Measurements from ENCODE around the gene PRRC2A. TPM values are rescaled to one million over a fixed set of nuclear protein-coding genes. Genes with fewer than 3 reads are reported as not detected.
A peak's percentile ranks its signal among the peaks of the same experiment; 100 is the strongest.

The PRRC2A gene
- polyA plus RNA-seq, 1 donor = 133 TPM

- peak; percentile 95 for DNase-seq (ENCODE audit: low read depth)
Observed at GRCh38 chr6:31665501-31666336, 45.2 kb downstream of the PRRC2A start, which contains the start of gene CSNK2B. TSS of gene CSNK2B (plus strand) at chr6:31666080. CDS start at chr6:31666832, 752 bp downstream.

GRCh38 chr6:31666337-31666965 is 45.9 kb downstream of the PRRC2A start:
- DNase-seq (ENCODE audit: low read depth) = no peak

- DNase-seq (ENCODE audit: low read depth) = no peak
Observed at GRCh38 chr6:31669676-31670075, 49.2 kb downstream of the PRRC2A start, which contains the start of gene LY6G5B. TSS of gene LY6G5B (plus strand) at chr6:31669976. CDS start at chr6:31670951, 975 bp downstream.

DNA sequence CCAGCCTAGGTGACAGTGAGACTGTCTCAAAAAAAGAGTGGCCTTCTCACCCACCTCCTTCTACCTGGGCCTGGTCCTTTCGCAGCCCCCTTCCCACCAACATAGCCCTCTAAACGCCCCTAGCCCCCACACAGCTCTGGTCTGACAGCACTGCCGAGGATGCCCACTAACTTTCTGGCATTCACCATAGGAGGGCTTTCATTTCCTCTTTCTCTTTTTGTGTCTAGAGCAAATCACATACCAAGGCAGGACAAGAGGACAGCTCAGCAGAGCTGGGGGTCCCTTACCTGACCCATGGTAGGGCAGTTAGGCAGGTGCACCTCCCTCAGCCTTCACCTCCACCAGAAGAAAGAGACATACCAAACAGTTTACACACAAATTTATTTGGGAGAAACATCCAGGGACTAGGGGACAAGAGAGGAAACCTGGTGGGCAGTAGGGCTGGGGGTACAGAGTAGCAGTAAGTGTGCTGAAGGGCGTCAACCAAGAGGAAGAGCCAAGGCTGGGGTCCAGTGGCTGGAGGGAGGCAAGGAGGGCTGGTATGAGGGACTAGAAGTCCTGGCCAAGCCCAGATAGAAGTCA is 55.9 kb downstream of the PRRC2A start:
- DNase-seq (ENCODE audit: low read depth) = no peak

GRCh38 chr6:31676904-31677303 is 56.4 kb downstream of the PRRC2A start:
- no peak for DNase-seq (ENCODE audit: low read depth)

- DNase-seq (ENCODE audit: low read depth) = no peak
Observed at GRCh38 chr6:31677955-31678354, 57.4 kb downstream of the PRRC2A start.

DNA sequence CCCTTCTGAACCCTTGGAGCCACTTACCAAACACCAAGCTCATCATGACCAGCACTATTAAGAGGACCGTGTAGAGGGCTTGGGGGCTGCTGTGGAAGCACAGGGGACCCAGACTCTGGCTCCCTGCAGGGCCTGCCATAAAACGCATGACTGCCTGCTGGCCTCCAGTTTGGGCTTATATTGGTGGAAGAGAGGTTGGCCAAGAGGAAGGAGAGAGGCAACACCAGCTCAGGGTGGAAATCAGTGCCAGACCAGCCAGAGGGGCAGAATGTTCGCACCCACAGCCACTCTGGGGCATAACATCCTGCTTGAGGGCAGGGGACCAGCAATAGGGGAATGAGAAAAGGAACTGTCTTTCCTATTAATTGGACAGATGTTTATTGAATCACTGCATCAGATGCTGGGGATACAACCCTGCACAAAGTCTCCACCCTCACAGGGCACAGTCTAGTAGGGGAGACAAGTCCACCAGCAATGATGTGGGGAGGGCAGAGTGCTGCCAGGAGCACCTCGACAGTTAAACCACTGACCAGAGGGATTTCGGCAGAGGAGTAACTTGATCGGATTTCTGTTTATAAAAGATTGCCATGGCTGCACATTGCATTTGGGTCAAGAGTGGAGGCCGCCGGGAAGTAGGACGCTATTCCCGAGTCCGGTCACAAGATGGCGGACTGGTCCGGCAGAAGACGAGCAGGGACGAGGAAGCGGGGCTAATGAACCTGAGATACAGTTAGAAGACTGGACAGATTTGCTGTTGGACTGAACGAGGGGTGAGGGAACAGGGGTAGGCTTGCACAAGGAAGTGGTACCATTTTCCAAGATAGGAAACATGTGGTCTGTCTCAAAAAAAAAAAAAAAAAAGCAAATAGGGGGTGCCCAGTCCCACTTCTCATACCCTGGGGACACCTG is 60.0 kb downstream of the PRRC2A start, which contains the start of gene LY6G5C:
Gene LY6G5C, minus strand, starts transcription at position 842 of the 909 bp plus-strand sequence. Its CDS starts 694 bp downstream, at position 148.
- peak; percentile 77 for DNase-seq (ENCODE audit: low read depth)

DNA sequence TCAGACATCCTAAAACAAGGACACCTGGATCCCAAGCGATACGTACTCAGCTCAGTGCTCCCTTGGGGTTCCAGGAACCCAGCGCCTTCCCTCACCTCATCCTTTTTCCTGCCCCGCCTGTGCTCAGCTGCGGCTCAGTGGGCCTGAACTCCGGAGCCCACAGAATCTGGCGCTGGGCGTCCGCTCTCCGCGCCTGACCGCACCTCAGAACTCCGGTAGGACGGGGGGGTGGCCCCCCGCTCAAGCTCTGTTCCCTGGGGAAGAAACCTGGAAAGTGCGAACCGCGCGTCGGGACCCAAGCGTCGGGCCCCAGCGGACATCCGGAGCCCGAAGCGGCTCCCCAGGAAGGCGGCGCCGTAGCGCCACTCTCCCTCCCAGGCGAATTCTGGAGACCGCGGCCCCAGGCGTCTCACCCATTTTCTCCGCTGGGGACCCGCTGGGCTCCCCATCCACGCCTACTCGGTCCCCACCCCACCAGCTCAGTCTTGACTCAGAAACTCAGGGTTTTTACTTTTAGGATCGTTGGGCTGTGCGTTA is 60.7 kb downstream of the PRRC2A start:
- no peak for DNase-seq (ENCODE audit: low read depth)

- no peak for DNase-seq (ENCODE audit: low read depth)
Observed at GRCh38 chr6:31683591-31683990, 63.1 kb downstream of the PRRC2A start.

- DNase-seq (ENCODE audit: low read depth) = no peak
Observed at GRCh38 chr6:31686483-31686882, 66.0 kb downstream of the PRRC2A start.

DNA sequence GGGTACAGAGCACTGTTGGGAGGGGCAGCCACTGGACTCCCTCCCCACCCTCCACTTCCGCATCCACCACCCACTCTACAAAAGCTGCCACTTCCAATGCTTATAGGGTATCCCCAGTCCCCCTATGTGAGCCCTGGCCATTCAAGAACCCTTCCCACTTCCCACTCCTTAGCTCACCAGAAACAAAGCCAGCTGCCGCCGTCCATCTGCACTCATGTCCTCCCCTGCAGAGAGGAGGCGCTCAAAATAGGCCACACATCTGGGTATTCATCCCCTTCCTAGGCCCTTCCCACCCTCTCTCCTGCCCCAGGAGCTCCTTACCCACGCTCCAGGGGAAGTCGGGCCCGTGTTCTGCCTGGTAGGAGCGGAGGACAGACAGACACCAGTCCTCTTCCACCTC is 66.8 kb downstream of the PRRC2A start:
- DNase-seq (ENCODE audit: low read depth) = no peak

Other genes starting within 250 kb of the PRRC2A start
- gene MICA, start 217.1 kb upstream of the PRRC2A start, polyA plus RNA-seq (ENCODE audit: insufficient read length) = 5.1 TPM
- 1.1 TPM for gene MICB, start 122.6 kb upstream of the PRRC2A start, polyA plus RNA-seq (ENCODE audit: insufficient read length)
- not detected for gene MCCD1, start 91.8 kb upstream of the PRRC2A start, polyA plus RNA-seq (ENCODE audit: insufficient read length)
- 368 TPM for gene DDX39B, start 78.7 kb upstream of the PRRC2A start, polyA plus RNA-seq (ENCODE audit: insufficient read length)
- gene ATP6V1G2, start 74.1 kb upstream of the PRRC2A start, polyA plus RNA-seq (ENCODE audit: insufficient read length) = 3.0 TPM
- 16.8 TPM for gene NFKBIL1, start 73.1 kb upstream of the PRRC2A start, polyA plus RNA-seq (ENCODE audit: insufficient read length)
- 0.18 TPM for gene LTA, start 48.4 kb upstream of the PRRC2A start, polyA plus RNA-seq (ENCODE audit: insufficient read length)
- not detected for gene TNF, start 45.1 kb upstream of the PRRC2A start, polyA plus RNA-seq (ENCODE audit: insufficient read length)
- 1.1 TPM for gene LTB, start 38.3 kb upstream of the PRRC2A start, polyA plus RNA-seq (ENCODE audit: insufficient read length)
- 7.4 TPM for gene LST1, start 34.4 kb upstream of the PRRC2A start, polyA plus RNA-seq (ENCODE audit: insufficient read length)
- gene NCR3, start 27.7 kb upstream of the PRRC2A start, polyA plus RNA-seq (ENCODE audit: insufficient read length) = 0.24 TPM
- 13.4 TPM for gene AIF1, start 5.5 kb upstream of the PRRC2A start, polyA plus RNA-seq (ENCODE audit: insufficient read length)
- 200 TPM for gene BAG6, start 31.9 kb downstream of the PRRC2A start, polyA plus RNA-seq (ENCODE audit: insufficient read length)
- gene APOM, start 35.2 kb downstream of the PRRC2A start, polyA plus RNA-seq (ENCODE audit: insufficient read length) = 4.3 TPM
- gene C6orf47, start 40.1 kb downstream of the PRRC2A start, polyA plus RNA-seq (ENCODE audit: insufficient read length) = 12.1 TPM
- gene GPANK1, start 44.3 kb downstream of the PRRC2A start, polyA plus RNA-seq (ENCODE audit: insufficient read length) = 14.1 TPM
- gene CSNK2B, start 45.4 kb downstream of the PRRC2A start, polyA plus RNA-seq (ENCODE audit: insufficient read length) = 125 TPM
- 11.5 TPM for gene LY6G5B, start 49.3 kb downstream of the PRRC2A start, polyA plus RNA-seq (ENCODE audit: insufficient read length)
- gene LY6G5C, start 60.4 kb downstream of the PRRC2A start, polyA plus RNA-seq (ENCODE audit: insufficient read length) = 2.7 TPM
- gene ABHD16A, start 82.6 kb downstream of the PRRC2A start, polyA plus RNA-seq (ENCODE audit: insufficient read length) = 43.8 TPM
- gene LY6G6F, start 86.2 kb downstream of the PRRC2A start, polyA plus RNA-seq (ENCODE audit: insufficient read length) = not detected
- gene LY6G6D, start 94.6 kb downstream of the PRRC2A start, polyA plus RNA-seq (ENCODE audit: insufficient read length) = 0.47 TPM
- gene LY6G6C, start 101.0 kb downstream of the PRRC2A start, polyA plus RNA-seq (ENCODE audit: insufficient read length) = 0.62 TPM
- 1.2 TPM for gene MPIG6B, start 102.7 kb downstream of the PRRC2A start, polyA plus RNA-seq (ENCODE audit: insufficient read length)
- gene DDAH2, start 108.6 kb downstream of the PRRC2A start, polyA plus RNA-seq (ENCODE audit: insufficient read length) = 108 TPM
- gene CLIC1, start 115.8 kb downstream of the PRRC2A start, polyA plus RNA-seq (ENCODE audit: insufficient read length) = 102 TPM
- gene MSH5, start 119.3 kb downstream of the PRRC2A start, polyA plus RNA-seq (ENCODE audit: insufficient read length) = 14.2 TPM
- 3.0 TPM for gene SAPCD1, start 141.9 kb downstream of the PRRC2A start, polyA plus RNA-seq (ENCODE audit: insufficient read length)
- 2.9 TPM for gene VWA7, start 156.6 kb downstream of the PRRC2A start, polyA plus RNA-seq (ENCODE audit: insufficient read length)
- gene VARS1, start 175.0 kb downstream of the PRRC2A start, polyA plus RNA-seq (ENCODE audit: insufficient read length) = 46.5 TPM
- 55.3 TPM for gene LSM2, start 186.3 kb downstream of the PRRC2A start, polyA plus RNA-seq (ENCODE audit: insufficient read length)
- gene HSPA1L, start 194.6 kb downstream of the PRRC2A start, polyA plus RNA-seq (ENCODE audit: insufficient read length) = 5.0 TPM
- gene HSPA1A, start 194.8 kb downstream of the PRRC2A start, polyA plus RNA-seq (ENCODE audit: insufficient read length) = 72.3 TPM
- gene HSPA1B, start 207.0 kb downstream of the PRRC2A start, polyA plus RNA-seq (ENCODE audit: insufficient read length) = 48.9 TPM
- gene NEU1, start 242.1 kb downstream of the PRRC2A start, polyA plus RNA-seq (ENCODE audit: insufficient read length) = 15.0 TPM